GM23338 (cell line): ENCODE measurements around the gene NCF4. TPM values are rescaled to one million over a fixed set of nuclear protein-coding genes. Genes with fewer than 3 reads are reported as not detected.

Experiments
- ATAC-seq: fragments of 200-7000 bp; cut with Tn5 transposase; 3 replicates; pipeline ENCODE4 v1.9.1; 2020
- DNase-seq: peaks from one replicate; pipeline ENCODE4 v3.0.0-alpha.2; 2015; ENCODE audit warnings: low spot score
- H2AFZ ChIP-seq: fragments of 200-600 bp; sonication (generic); 2 replicates; pipeline ENCODE4 v1.8.0; 2016; ENCODE audit warnings: antibody characterized with exemption, mild to moderate bottlenecking, moderate library complexity
- H3F3A ChIP-seq: fragments of 200-600 bp; sonication (generic); replicated peaks from 2 replicates; pipeline ENCODE4 v1.8.0; 2017; ENCODE audit warnings: antibody characterized with exemption, mixed run types, low read depth
- H3K27ac ChIP-seq: fragments of 200-600 bp; sonication (generic); 2 replicates; pipeline ENCODE4 v1.6.1; 2016; ENCODE audit warnings: low read depth
- H3K27me3 ChIP-seq: fragments of 200-600 bp; sonication (generic); 2 replicates; pipeline ENCODE4 v1.8.0; 2016; ENCODE audit warnings: mild to moderate bottlenecking, mixed run types, moderate library complexity; ENCODE audit not compliant: insufficient read depth
- H3K36me3 ChIP-seq: fragments of 200-600 bp; sonication (generic); 2 replicates; pipeline ENCODE4 v1.8.0; 2016; ENCODE audit warnings: mild to moderate bottlenecking; ENCODE audit not compliant: insufficient read depth
- H3K4me1 ChIP-seq: fragments of 200-600 bp; sonication (generic); 2 replicates; pipeline ENCODE4 v1.8.0; 2016; ENCODE audit warnings: mild to moderate bottlenecking, moderate library complexity; ENCODE audit not compliant: insufficient read depth
- H3K4me2 ChIP-seq: fragments of 200-600 bp; sonication (generic); 2 replicates; pipeline ENCODE4 v1.7.1; 2017; ENCODE audit warnings: mixed run types
- H3K4me3 ChIP-seq: fragments of 200-600 bp; sonication (generic); 2 replicates; pipeline ENCODE4 v1.6.1; 2016; ENCODE audit warnings: mixed run types
- H3K79me2 ChIP-seq: fragments of 200-600 bp; sonication (generic); replicated peaks from 2 replicates; pipeline ENCODE4 v1.8.0; 2017; ENCODE audit warnings: mild to moderate bottlenecking; ENCODE audit not compliant: insufficient read depth
- H3K9me2 ChIP-seq: fragments of 200-600 bp; sonication (generic); 2 replicates; pipeline ENCODE4 v1.8.0; 2017; ENCODE audit not compliant: insufficient read depth
- H4K20me1 ChIP-seq: fragments of 200-600 bp; sonication (generic); replicated peaks from 2 replicates; pipeline ENCODE4 v1.8.0; 2017; ENCODE audit warnings: mild to moderate bottlenecking; ENCODE audit not compliant: insufficient read depth
- H3K27ac Mint-ChIP-seq: 2 replicates; pipeline ENCODE4 v1.8.0; 2020; ENCODE audit warnings: inconsistent platforms, mild to moderate bottlenecking, moderate library complexity, mixed read lengths
- H3K27me3 Mint-ChIP-seq: 3 replicates; pipeline ENCODE4 v1.8.0; 2022; ENCODE audit warnings: low read depth, mild to moderate bottlenecking, moderate library complexity, mixed read lengths, inconsistent platforms; ENCODE audit not compliant: insufficient read depth, poor library complexity
- H3K36me3 Mint-ChIP-seq: 3 replicates; pipeline ENCODE4 v1.8.0; 2021; ENCODE audit warnings: low read depth, mild to moderate bottlenecking, inconsistent platforms, moderate library complexity, mixed read lengths
- H3K4me1 Mint-ChIP-seq: 3 replicates; pipeline ENCODE4 v1.8.0; 2020; ENCODE audit warnings: mild to moderate bottlenecking, inconsistent platforms, mixed read lengths
- H3K4me3 Mint-ChIP-seq: 3 replicates; pipeline ENCODE4 v1.8.0; 2021; ENCODE audit warnings: moderate library complexity, mild to moderate bottlenecking, inconsistent platforms, mixed read lengths
- H3K9me3 Mint-ChIP-seq: 3 replicates; pipeline ENCODE4 v1.8.0; 2020; ENCODE audit warnings: moderate library complexity, mild to moderate bottlenecking, inconsistent platforms, mixed read lengths
- POLR2AphosphoS5 ChIP-seq: IDR thresholded peaks from 2 replicates; pipeline ENCODE4 v1.6.1; 2016; ENCODE audit warnings: antibody characterized with exemption, low read depth
- REST ChIP-seq: IDR thresholded peaks from one replicate; pipeline ENCODE4 v1.6.1; 2018; ENCODE audit warnings: antibody characterized with exemption; ENCODE audit not compliant: unreplicated experiment
- polyA plus RNA-seq: library from polyadenylated mRNA; unstranded; fragments of >200 nt; fragmentation: Nextera tagmentation; extraction: Ambion mirVana; gene quantifications from 2 replicates; pipeline ENCODE4 v1.2.1, GENCODE V29; 2016
- total RNA-seq: library from RNA; depleted of rRNA; stranded (reverse); fragments of >200 nt; shearing (Covaris generic); gene quantifications from 2 replicates; pipeline ENCODE4 v1.2.3, GENCODE V29; 2014
- TF ChIP-seq, protein P1 (sequence below): fragments of 250-450 bp; sonication (Bioruptor Pico); IDR thresholded peaks from 2 replicates; pipeline ENCODE4 v1.5.0; 2020; ENCODE audit warnings: mild to moderate bottlenecking, moderate library complexity
- TF ChIP-seq, protein P2 (sequence below): IDR thresholded peaks from 2 replicates; pipeline ENCODE4 v1.6.1; 2016; ENCODE audit warnings: antibody characterized with exemption

NCF4 gene
- total and polyA plus RNA-seq, 2 experiments from 2014 or later, result not detected

DNA sequence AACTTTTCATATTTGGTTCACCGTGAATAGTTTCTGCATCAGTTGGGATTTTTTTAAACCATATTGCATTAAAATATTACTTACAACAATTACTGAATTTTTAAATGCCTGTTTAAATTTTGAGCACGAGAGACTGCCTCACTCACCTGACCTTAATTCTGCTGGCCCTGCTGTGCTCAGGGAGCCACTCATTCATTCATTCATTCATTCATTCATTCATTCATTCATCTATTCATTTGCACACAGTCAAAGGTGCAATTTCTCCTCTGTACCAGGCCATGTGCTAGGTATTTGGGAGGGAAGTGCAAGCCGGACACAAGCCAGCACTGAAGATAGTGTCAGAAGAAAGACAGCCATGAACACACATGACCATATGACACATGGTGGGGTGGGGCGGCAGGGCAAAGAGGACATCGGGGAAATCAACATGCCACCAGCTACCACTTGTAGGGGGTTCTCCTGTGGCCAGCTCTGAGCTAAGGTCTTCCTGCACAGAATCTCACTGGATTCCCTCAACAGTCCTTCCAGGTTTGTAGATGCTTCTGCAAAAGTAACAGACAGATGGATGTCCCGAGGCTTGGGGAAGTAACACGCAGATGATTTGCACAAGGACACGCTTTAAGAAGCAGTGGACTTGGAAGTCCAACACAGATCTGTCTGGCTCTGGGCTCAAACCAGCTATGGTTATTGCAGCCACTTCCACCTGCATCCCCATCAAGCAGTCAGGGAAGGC lies 52.1 kb downstream of the NCF4 start (continued):
- TF ChIP-seq, protein P1, sequence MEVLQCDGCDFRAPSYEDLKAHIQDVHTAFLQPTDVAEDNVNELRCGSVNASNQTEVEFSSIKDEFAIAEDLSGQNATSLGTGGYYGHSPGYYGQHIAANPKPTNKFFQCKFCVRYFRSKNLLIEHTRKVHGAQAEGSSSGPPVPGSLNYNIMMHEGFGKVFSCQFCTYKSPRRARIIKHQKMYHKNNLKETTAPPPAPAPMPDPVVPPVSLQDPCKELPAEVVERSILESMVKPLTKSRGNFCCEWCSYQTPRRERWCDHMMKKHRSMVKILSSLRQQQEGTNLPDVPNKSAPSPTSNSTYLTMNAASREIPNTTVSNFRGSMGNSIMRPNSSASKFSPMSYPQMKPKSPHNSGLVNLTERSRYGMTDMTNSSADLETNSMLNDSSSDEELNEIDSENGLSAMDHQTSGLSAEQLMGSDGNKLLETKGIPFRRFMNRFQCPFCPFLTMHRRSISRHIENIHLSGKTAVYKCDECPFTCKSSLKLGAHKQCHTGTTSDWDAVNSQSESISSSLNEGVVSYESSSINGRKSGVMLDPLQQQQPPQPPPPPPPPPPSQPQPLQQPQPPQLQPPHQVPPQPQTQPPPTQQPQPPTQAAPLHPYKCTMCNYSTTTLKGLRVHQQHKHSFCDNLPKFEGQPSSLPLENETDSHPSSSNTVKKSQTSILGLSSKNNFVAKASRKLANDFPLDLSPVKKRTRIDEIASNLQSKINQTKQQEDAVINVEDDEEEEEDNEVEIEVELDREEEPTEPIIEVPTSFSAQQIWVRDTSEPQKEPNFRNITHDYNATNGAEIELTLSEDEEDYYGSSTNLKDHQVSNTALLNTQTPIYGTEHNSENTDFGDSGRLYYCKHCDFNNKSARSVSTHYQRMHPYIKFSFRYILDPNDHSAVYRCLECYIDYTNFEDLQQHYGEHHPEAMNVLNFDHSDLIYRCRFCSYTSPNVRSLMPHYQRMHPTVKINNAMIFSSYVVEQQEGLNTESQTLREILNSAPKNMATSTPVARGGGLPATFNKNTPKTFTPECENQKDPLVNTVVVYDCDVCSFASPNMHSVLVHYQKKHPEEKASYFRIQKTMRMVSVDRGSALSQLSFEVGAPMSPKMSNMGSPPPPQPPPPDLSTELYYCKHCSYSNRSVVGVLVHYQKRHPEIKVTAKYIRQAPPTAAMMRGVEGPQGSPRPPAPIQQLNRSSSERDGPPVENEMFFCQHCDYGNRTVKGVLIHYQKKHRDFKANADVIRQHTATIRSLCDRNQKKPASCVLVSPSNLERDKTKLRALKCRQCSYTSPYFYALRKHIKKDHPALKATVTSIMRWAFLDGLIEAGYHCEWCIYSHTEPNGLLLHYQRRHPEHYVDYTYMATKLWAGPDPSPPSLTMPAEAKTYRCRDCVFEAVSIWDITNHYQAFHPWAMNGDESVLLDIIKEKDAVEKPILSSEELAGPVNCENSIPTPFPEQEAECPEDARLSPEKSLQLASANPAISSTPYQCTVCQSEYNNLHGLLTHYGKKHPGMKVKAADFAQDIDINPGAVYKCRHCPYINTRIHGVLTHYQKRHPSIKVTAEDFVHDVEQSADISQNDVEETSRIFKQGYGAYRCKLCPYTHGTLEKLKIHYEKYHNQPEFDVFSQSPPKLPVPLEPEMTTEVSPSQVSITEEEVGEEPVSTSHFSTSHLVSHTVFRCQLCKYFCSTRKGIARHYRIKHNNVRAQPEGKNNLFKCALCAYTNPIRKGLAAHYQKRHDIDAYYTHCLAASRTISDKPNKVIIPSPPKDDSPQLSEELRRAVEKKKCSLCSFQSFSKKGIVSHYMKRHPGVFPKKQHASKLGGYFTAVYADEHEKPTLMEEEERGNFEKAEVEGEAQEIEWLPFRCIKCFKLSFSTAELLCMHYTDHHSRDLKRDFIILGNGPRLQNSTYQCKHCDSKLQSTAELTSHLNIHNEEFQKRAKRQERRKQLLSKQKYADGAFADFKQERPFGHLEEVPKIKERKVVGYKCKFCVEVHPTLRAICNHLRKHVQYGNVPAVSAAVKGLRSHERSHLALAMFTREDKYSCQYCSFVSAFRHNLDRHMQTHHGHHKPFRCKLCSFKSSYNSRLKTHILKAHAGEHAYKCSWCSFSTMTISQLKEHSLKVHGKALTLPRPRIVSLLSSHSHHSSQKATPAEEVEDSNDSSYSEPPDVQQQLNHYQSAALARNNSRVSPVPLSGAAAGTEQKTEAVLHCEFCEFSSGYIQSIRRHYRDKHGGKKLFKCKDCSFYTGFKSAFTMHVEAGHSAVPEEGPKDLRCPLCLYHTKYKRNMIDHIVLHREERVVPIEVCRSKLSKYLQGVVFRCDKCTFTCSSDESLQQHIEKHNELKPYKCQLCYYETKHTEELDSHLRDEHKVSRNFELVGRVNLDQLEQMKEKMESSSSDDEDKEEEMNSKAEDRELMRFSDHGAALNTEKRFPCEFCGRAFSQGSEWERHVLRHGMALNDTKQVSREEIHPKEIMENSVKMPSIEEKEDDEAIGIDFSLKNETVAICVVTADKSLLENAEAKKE (CRISPR knock-in tag), result no peak

GRCh38 chr22:36913427-36914389 lies 52.9 kb downstream of the NCF4 start, which contains the start of gene CSF2RB:
CSF2RB (plus strand) TSS chr22:36913628; CDS start chr22:36922208, 8,580 bp downstream.
- no peak within 1 kb of the TSS for H3K27ac Mint-ChIP-seq
- H3K4me3 Mint-ChIP-seq, result peak within 1 kb of the TSS; percentile 37
- H3K9me3 Mint-ChIP-seq, result no peaks in the 10 kb centered on the region
- Histone ChIP-seq H3K9me2 (no peaks in the 10 kb centered on the region), H3K4me3 (no peak within 1 kb of the TSS), H4K20me1 (no peaks in the 10 kb centered on the region), H3K79me2 (no peaks in the 10 kb centered on the region), H3K4me1 (peaks cover 13% of the 10 kb centered on the region), H3K27ac (no peak within 1 kb of the TSS), H3K27me3 (peaks cover 41% of the 10 kb centered on the region), H2AFZ (no peak within 1 kb of the TSS), H3F3A (no peaks in the 10 kb centered on the region), H3K36me3 (no peaks in the 10 kb centered on the region), H3K4me2 (peak within 1 kb of the TSS; percentile 37)
- H3K4me1 Mint-ChIP-seq, result peaks cover 29% of the 10 kb centered on the region
- ATAC-seq, result no peak
- DNase-seq, result no peak
- peaks cover 35% of the 10 kb centered on the region for H3K27me3 Mint-ChIP-seq
- no peaks in the 10 kb centered on the region for H3K36me3 Mint-ChIP-seq
- TF ChIP-seq, protein P2, sequence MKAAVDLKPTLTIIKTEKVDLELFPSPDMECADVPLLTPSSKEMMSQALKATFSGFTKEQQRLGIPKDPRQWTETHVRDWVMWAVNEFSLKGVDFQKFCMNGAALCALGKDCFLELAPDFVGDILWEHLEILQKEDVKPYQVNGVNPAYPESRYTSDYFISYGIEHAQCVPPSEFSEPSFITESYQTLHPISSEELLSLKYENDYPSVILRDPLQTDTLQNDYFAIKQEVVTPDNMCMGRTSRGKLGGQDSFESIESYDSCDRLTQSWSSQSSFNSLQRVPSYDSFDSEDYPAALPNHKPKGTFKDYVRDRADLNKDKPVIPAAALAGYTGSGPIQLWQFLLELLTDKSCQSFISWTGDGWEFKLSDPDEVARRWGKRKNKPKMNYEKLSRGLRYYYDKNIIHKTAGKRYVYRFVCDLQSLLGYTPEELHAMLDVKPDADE, result no peak
- TF ChIP-seq REST (no peak), POLR2AphosphoS5 (no peak)
